Choroid plexus epithelial cell (primary cell): ENCODE measurements around the gene HSDL2.

Experiments
- DNase-seq: peaks from one replicate; pipeline ENCODE4 v3.0.0-alpha.2; 2010; ENCODE audit warnings: low read depth
- H3K4me3 ChIP-seq: 2 replicates; pipeline ENCODE4 v1.5.1; 2011; ENCODE audit warnings: low read depth, mild to moderate bottlenecking, control low read depth, low read length, moderate library complexity
- TF ChIP-seq, protein P1 (sequence below): conservative IDR thresholded peaks from 2 replicates; pipeline ENCODE4 v1.5.1; 2011; ENCODE audit warnings: low read depth, mild to moderate bottlenecking, control low read depth, inconsistent platforms, low read length, moderate library complexity

HSDL2 gene

DNA sequence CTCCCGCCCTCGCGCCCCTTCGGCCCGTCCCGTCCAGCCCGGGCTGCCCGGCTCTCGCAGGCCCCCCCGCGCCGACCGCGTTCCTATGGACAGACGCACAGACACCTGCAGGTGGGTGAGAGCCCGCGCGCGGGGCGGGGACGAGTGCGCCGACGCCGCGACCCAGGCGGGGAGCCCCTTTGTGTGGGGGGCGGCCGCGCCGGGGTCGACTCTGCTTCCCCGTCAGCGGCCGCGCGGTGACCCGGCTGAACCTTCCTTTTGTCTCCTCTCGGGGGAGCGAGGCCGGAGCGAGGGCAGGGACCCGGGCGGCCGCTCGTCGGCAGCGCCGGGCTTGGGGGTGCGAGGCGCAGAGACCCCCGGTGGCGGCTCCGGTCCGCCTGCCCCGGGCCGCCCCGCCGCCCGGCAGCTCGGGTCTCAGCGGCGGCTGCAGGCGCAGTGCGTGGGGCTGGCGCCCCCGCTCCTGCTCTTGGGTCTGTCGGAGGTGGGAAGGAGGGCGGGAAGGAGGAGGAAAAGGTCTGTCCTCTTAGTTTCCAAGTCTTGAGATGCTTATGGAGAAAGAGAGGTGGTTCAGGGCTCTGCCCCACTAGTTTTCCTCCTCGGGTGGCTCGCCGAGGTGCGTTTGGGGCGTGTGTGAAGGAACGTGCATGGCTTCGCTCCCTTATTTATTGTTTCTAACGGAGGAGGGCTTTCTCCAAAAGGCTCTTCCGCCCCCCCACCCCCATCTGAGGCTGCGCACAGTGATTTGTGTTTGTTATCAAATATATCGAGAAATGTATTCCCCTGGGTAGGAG is 107.3 kb downstream of the HSDL2 start:
- TF ChIP-seq, protein P1, sequence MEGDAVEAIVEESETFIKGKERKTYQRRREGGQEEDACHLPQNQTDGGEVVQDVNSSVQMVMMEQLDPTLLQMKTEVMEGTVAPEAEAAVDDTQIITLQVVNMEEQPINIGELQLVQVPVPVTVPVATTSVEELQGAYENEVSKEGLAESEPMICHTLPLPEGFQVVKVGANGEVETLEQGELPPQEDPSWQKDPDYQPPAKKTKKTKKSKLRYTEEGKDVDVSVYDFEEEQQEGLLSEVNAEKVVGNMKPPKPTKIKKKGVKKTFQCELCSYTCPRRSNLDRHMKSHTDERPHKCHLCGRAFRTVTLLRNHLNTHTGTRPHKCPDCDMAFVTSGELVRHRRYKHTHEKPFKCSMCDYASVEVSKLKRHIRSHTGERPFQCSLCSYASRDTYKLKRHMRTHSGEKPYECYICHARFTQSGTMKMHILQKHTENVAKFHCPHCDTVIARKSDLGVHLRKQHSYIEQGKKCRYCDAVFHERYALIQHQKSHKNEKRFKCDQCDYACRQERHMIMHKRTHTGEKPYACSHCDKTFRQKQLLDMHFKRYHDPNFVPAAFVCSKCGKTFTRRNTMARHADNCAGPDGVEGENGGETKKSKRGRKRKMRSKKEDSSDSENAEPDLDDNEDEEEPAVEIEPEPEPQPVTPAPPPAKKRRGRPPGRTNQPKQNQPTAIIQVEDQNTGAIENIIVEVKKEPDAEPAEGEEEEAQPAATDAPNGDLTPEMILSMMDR, result no peak
- H3K4me3 ChIP-seq, result peak overlapping the region; percentile 80
- peak; percentile 56 for DNase-seq

DNA sequence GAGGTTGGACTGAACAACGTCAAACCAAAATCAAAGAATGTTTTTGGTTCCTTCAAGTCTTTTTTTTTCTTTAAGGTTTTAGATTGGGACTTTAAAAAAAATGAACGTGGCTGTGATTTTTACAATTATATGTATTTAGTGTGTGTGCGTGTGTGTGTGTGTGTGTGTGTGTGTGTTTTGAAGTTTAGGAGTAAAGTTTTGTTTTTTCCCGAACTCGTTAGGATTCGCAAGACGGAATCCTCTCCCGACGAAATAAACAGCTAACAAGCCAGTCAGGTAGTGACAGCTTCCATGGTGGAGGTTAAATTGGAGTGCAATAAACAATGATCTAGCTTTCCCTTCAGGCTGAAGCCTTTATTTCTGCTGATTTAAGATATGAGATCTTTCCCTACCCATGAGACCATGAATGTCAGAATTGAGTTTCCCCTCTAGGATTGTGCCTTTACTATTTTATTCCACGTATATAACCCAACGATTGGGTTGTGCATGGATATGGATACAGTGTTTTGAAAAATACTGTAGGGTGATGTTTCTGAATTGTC is 108.0 kb downstream of the HSDL2 start:
- DNase-seq, result peak; percentile 41

DNA sequence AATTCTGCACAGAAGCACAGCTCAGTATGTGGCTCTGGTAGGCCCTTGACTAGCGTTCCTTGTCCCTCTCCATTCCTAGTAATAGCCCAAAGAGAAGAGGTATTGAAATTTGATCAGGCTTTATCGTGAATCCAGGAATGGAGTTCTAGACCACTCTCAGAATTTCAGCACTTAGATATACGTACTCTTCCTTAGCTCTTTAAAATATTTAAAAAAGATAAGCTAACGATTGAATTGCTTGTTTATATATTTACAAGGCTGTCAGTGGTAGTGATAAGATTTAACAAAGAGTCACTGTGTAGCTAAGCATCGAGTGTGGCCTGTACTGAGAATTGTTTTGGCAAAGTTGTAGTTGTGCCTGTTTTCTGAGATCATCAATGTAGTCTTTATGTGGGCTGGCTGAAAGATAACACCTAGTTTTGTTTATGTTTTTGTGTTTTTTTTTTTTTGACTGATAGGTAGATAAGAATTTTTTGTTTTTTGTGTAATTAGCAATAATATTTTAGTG is 109.2 kb downstream of the HSDL2 start:
- DNase-seq, result no peak
- TF ChIP-seq, protein P1, result no peak
- H3K4me3 ChIP-seq, result no peak overlapping the region

More for the DNA sequence above, 108.0 kb downstream of the HSDL2 start:
- peak overlapping the region; percentile 80 for H3K4me3 ChIP-seq
- TF ChIP-seq, protein P1, result no peak

DNA sequence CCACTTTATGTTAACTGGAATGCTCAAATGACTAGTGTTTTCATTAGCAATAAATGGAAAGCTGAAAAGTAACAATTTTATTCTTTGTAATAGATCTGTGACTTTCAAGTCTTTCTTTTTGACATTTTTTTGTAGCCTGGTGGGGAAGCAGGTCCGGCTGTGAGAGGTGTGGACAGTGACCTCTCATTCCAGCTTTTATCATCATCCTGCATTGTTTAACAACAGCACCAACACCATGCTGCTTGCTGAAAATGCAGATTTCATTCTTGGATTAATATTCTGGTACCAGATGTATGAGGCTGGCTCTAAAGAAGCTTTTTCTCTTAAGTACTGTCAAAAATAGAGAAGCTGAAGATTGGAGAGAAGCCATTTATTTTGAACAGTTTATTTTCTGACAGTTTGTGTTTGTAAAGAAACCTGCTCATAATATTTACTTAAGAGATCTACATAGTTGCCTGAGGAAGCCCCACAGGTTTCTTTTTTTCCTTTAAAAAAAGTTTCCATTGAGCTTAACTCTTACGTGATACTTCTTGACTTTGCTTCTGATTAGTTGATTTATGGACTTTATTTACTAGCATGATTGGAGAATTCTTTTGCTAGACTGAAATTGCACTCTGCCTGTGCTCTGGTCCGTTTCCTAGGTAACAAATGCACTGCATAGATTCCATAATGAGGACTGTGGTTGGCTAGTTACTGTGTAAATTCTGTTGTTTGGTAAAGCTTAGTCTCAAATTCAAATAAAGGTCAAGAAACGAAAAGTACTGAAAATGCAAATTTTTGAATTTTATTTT is 110.2 kb downstream of the HSDL2 start:
- TF ChIP-seq, protein P1, result no peak

DNA sequence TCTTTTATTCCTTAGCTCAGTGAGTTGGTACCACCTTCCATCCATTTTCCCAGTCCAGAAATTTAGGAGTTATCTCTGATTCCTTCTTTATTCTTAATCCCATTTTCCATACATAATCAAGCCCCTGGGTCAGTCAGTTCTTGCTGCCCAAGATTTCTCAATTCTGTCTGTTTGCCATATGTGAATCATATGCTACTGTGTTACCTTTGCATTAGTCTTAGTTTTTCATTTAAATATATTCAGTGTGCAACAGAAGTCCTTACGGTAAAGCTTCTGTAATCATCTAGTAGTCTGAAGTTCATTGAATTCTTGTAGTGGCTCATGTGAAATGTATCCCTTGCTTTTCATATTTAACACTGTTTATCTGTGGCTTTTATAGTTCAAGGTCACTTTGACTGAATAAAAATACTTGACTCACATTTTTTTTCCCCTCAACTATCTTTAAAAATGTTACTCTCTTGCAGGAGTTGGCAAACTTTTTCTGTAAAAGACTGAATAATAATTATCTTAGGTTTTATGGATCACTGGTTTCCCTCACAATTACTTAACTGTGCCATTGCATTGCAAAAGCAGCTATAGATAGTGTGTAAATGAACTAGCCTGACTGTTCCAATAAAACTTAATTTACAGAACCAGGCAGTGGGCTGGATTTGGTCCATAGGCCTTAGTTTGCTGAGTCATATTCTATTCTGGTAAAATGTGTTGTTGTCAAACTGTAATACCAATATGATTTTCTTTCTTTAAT is 113.7 kb downstream of the HSDL2 start:
- TF ChIP-seq, protein P1, result no peak
- no peak overlapping the region for H3K4me3 ChIP-seq
- DNase-seq, result peak; percentile 18

More for the DNA sequence above, 110.2 kb downstream of the HSDL2 start:
- H3K4me3 ChIP-seq, result no peak overlapping the region
- peak; percentile 18 for DNase-seq

DNA sequence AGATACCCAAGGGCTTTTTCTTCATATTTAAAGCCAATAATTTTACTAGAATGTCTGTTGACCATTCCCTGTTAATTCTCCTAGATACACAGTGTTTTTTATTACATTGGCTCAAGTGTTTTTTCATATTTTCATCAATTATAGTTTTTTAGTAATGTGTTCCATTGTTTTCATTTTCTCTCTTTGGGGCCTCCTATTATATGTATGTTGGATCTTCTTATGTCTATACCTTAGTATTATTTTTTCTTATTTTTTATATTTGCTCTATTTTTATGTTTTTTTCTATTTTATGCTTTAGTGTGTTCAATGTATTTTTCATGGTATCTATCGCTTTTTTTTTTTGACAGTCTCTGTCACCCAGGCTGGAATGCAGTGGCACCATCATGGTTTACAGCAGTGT is 114.2 kb downstream of the HSDL2 start:
- TF ChIP-seq, protein P1, result no peak
- DNase-seq, result no peak

More for the DNA sequence above, 114.2 kb downstream of the HSDL2 start:
- no peak overlapping the region for H3K4me3 ChIP-seq
